Body of pancreas (tissue), 4 donors: ENCODE data around the gene AP1M1. TPM values are rescaled to one million over a fixed set of nuclear protein-coding genes. Genes with fewer than 3 reads are reported as not detected.
A peak's percentile ranks its signal among the peaks of the same experiment; 100 is the strongest.

Experiments
- ATAC-seq: fragments of 150-250 bp; one replicate; pipeline ENCODE4 v1.9.1; 2016
- DNase-seq, 4 donors: peaks; one replicate each; pipeline ENCODE4 v3.0.0-alpha.2; 2019
- H3K27ac ChIP-seq, 4 donors: fragments of 200-600 bp; sonication (generic); 1 replicate in 3 of 4; 2 replicates in 1 of 4; pipeline versions ENCODE4 v1.5.1 to v1.6.1; 2016 to 2019; ENCODE audit warnings: mild to moderate bottlenecking in 1 of 4, mixed read lengths in 1 of 4, moderate library complexity in 1 of 4
- H3K27me3 ChIP-seq, 2 donors: fragments of 200-600 bp; sonication (generic); one replicate each; pipeline ENCODE4 v1.6.0; 2016; ENCODE audit warnings: mild to moderate bottlenecking in 1 of 2
- H3K36me3 ChIP-seq, 2 donors: fragments of 200-600 bp; sonication (generic); replicated peaks in 1 of 2; 2 replicates each; pipeline ENCODE4 v1.5.1; 2016; ENCODE audit warnings: low read depth in 2 of 2; ENCODE audit not compliant: insufficient read depth in 1 of 2
- H3K4me1 ChIP-seq: fragments of 200-600 bp; sonication (generic); one replicate; pipeline ENCODE4 v1.6.0; 2016
- H3K4me3 ChIP-seq, 2 donors: fragments of 200-600 bp; sonication (generic); 1 replicate in 1 of 2; 2 replicates in 1 of 2; pipeline ENCODE4 v1.5.1; 2016 to 2019
- H3K9me3 ChIP-seq, 3 donors: fragments of 200-600 bp; sonication (generic); 1 replicate in 2 of 3; 2 replicates in 1 of 3; pipeline ENCODE4 v1.5.1; 2016
- CTCF ChIP-seq, 7 experiments: fragments of 450-650 bp in 4 of 7; fragments of 200-600 bp in 3 of 7; sonication (generic) in 3 of 7; IDR thresholded peaks; one replicate each; pipeline ENCODE4 v1.5.1; 2016 to 2019; ENCODE audit warnings: antibody characterized with exemption in 7 of 7
- POLR2A ChIP-seq, 3 donors: fragments of 450-650 bp; IDR thresholded peaks; one replicate each; pipeline ENCODE4 v1.6.1; 2016; ENCODE audit warnings: antibody characterized with exemption in 3 of 3, mild to moderate bottlenecking in 2 of 3
- WGBS, 2 donors: methylation state at CpG; one replicate each; pipeline ENCODE4 v1.1.5; 2017; 5-methylcytosine and 5-hydroxymethylcytosine counted together
- intact Hi-C: fragments of 100-400 bp; cut with DNase I; formaldehyde crosslinking; loops from one replicate; pipeline ENCODE4 v1.15.1; 2023
- total RNA-seq, 2 donors: library from RNA; depleted of rRNA; stranded (reverse); fragments of >200 nt; gene quantifications; one replicate each; pipeline ENCODE4 v1.1.0, GENCODE V29; 2016

The AP1M1 gene
- total RNA-seq, 2 donors from 2014 or later = 22.3 to 23.1 TPM

DNA sequence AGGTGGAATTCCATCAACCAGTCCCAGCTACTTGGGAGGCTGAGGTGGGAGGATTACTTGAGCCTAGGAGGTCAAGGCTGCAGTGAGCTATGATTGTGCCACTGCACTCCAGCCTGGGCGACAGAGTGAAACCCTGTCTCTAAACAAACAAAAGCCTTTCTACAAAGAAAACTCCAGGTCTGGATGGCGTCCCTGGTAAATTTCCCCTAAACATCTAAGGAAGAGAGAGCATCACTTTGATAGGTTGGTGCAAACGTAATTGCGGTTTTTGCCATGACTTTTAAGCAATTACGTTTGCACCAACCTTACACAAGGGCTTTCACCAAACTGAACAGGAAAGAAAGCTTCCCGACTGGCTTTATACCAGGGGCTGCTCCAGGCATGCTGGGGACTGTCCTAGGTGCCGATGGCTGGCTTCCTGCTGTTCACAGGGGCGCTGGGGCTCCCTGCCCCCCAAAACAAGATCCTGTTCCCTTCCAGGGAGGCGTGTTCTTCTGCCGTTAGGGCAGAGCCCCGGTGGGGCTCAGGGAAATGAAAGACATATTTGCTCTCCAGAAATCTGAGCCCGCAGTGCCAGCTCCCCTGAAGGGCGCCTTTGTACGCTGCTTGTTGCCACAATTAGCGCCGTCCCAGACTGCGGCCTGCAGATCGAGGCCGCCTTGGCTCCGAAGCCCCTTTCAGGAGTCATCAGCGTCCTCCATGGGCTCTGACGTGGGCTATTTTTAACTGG, 88.2 kb downstream of the AP1M1 start:
- TF ChIP-seq CTCF (IDR thresholded peaks at IDR 0.05) (no peak), POLR2A (IDR thresholded peaks at IDR 0.05) (no peak)
- DNase-seq (peak in 1 of 4 donors; percentile 41), ATAC-seq (peak; percentile 39)
- H3K27me3 ChIP-seq = no peaks in the 10 kb centered on the region
- peak overlapping the region in 3 of 4 donors; percentile 57 to 68 (median 65) for H3K27ac ChIP-seq
- H3K4me1 ChIP-seq = peaks cover 24% of the 10 kb centered on the region
- intact Hi-C loops = no loop called here
- H3K36me3 ChIP-seq = no peaks in the 10 kb centered on the region
- H3K4me3 ChIP-seq = no peak overlapping the region
- H3K9me3 ChIP-seq = no peaks in the 10 kb centered on the region
- WGBS, 2 donors = 10 to 32% methylated on average over 4 to 22 of the region's 22 CpGs

DNA sequence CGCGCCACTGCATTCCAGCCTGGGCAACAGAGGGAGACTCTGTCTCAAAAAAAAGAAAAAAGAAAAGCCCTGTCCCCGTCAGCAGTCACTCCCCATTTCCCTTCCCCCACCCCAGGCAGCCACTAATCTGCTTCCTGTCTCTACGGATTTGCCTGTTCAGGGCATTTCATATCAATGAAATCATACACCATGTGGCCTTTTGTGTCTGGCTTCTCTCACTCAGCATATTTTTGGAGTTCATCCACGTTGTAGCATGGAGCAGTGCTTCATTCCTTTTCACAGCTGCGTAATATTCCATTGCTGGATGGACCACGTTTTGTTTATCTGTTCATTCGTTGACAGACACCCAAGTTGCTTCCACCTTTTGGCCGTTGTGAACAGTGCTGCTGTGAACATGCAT, 90.8 kb downstream of the AP1M1 start:
- no peak for TF ChIP-seq CTCF (IDR thresholded peaks at IDR 0.05)
- no peak for TF ChIP-seq POLR2A (IDR thresholded peaks at IDR 0.05)
- no peak overlapping the region for H3K4me3 ChIP-seq
- no peaks in the 10 kb centered on the region for H3K36me3 ChIP-seq
- WGBS, 2 donors = 63 to 73% methylated on average over 9 of the region's 9 CpGs
- no peak for DNase-seq
- intact Hi-C loops = no loop called here
- H3K27me3 ChIP-seq = no peaks in the 10 kb centered on the region
- ATAC-seq = no peak
- H3K27ac ChIP-seq = no peak overlapping the region
- H3K4me1 ChIP-seq = peaks cover 31% of the 10 kb centered on the region
- H3K9me3 ChIP-seq = no peaks in the 10 kb centered on the region

DNA sequence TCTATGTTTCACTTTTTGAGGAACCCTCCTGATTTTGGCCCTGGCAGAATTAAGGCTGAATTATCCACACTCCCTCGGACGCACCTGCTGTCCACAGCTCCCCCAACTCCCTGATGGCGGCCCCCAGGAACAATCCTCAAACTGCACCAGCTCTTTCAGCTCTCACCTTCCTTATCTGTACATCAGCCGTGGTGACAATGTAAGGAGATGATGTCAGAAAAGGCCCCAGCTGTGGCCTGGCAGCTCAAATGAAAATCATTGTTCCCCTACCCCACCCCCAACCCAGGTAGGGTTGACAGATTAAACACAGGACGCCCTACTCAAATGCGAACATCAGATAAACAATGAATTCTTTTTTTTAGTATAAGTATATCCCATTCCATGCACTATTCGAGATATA, 91.9 kb downstream of the AP1M1 start:
- H3K4me1 ChIP-seq = peaks cover 31% of the 10 kb centered on the region
- no peaks in the 10 kb centered on the region for H3K36me3 ChIP-seq
- TF ChIP-seq CTCF (IDR thresholded peaks at IDR 0.05) (no peak), POLR2A (IDR thresholded peaks at IDR 0.05) (no peak)
- H3K27ac ChIP-seq = no peak overlapping the region
- no peak for DNase-seq
- ATAC-seq = no peak
- WGBS, 2 donors = 68 to 70% methylated on average over 7 of the region's 7 CpGs
- H3K27me3 ChIP-seq = no peaks in the 10 kb centered on the region
- H3K9me3 ChIP-seq = no peaks in the 10 kb centered on the region
- H3K4me3 ChIP-seq = no peak overlapping the region
- intact Hi-C loops = no loop called here

GRCh38 chr19:16290692-16291091, 93.0 kb downstream of the AP1M1 start:
- intact Hi-C loops = no loop called here
- H3K27ac ChIP-seq = no peak overlapping the region
- 77 to 82% methylated on average over 5 to 10 of the region's 10 CpGs for WGBS, 2 donors
- H3K27me3 ChIP-seq = no peaks in the 10 kb centered on the region
- H3K4me3 ChIP-seq = no peak overlapping the region
- DNase-seq (no peak), ATAC-seq (no peak)
- no peaks in the 10 kb centered on the region for H3K36me3 ChIP-seq
- H3K9me3 ChIP-seq = no peaks in the 10 kb centered on the region
- no peak for TF ChIP-seq CTCF (IDR thresholded peaks at IDR 0.05)
- no peak for TF ChIP-seq POLR2A (IDR thresholded peaks at IDR 0.05)
- H3K4me1 ChIP-seq = peaks cover 29% of the 10 kb centered on the region
